Upper lobe of left lung (tissue), 6 donors: ENCODE measurements around the gene ZNF609. TPM values are rescaled to one million over a fixed set of nuclear protein-coding genes. Genes with fewer than 3 reads are reported as not detected.

ENCODE experiments used
- ATAC-seq, 2 donors: fragments of 200-7000 bp; cut with Tn5 transposase; one replicate each; pipeline ENCODE4 v1.9.1; 2022; ENCODE audit warnings: mild to moderate bottlenecking in 2 of 2, moderate library complexity in 2 of 2; ENCODE audit not compliant: low FRiP score in 2 of 2
- DNase-seq, 2 donors: peaks; one replicate each; pipeline ENCODE4 v3.0.0-alpha.2; 2019 to 2020
- H3K27ac ChIP-seq, 4 donors: fragments of 200-600 bp; sonication (generic); one replicate each; pipeline ENCODE4 v1.5.1; 2016 to 2019
- H3K27me3 ChIP-seq, 4 donors: fragments of 200-600 bp; sonication (generic); one replicate each; pipeline ENCODE4 v1.5.1; 2017 to 2019
- H3K36me3 ChIP-seq, 4 donors: fragments of 200-600 bp; sonication (generic); one replicate each; pipeline ENCODE4 v1.5.1; 2016 to 2019
- H3K4me1 ChIP-seq, 4 donors: fragments of 200-600 bp; sonication (generic); one replicate each; pipeline ENCODE4 v1.5.1; 2018 to 2019
- H3K4me3 ChIP-seq, 4 donors: fragments of 200-600 bp; sonication (generic); one replicate each; pipeline ENCODE4 v1.5.1; 2017 to 2019; ENCODE audit warnings: mild to moderate bottlenecking in 2 of 4, moderate library complexity in 1 of 4
- H3K9me3 ChIP-seq, 4 donors: fragments of 200-600 bp; sonication (generic); one replicate each; pipeline ENCODE4 v1.5.1; 2018 to 2019
- CTCF ChIP-seq, 6 experiments: fragments of 450-650 bp in 4 of 6; fragments of 200-600 bp in 2 of 6; sonication (generic) in 2 of 6; IDR thresholded peaks; one replicate each; pipeline ENCODE4 v1.5.1; 2016 to 2019; ENCODE audit warnings: antibody characterized with exemption in 6 of 6
- EP300 ChIP-seq, 4 donors: sonication (generic); formaldehyde crosslinking; IDR thresholded peaks; one replicate each; pipeline ENCODE4 v1.5.1; 2017; ENCODE audit warnings: antibody characterized with exemption in 4 of 4, control low read depth in 2 of 4
- POLR2A ChIP-seq, 4 donors: fragments of 450-650 bp; IDR thresholded peaks; one replicate each; pipeline ENCODE4 v1.5.1; 2016 to 2017; ENCODE audit warnings: antibody characterized with exemption in 4 of 4, mild to moderate bottlenecking in 2 of 4
- POLR2AphosphoS5 ChIP-seq, 2 donors: sonication (generic); formaldehyde crosslinking; IDR thresholded peaks; one replicate each; pipeline ENCODE4 v1.5.1; 2017; ENCODE audit warnings: antibody characterized with exemption in 2 of 2
- WGBS, 2 donors: methylation state at CpG; one replicate each; pipeline ENCODE4 v1.1.5; 2017 to 2018; 5-methylcytosine and 5-hydroxymethylcytosine counted together
- total RNA-seq, 6 donors: library from RNA; depleted of rRNA in 4 of 6; stranded (reverse); fragments of >200 nt in 4 of 6; gene quantifications; one replicate each; pipeline versions ENCODE4 v1.1.0 to v1.2.1, GENCODE V29; 2016 to 2021
- donor health status: DM: no; HTN: no; CAD: no; lungs with moderate emphysema.
- donor health status: DM: no; HTN: yes; CAD: no; lungs with severe emphysema.

ZNF609 gene, protein sequence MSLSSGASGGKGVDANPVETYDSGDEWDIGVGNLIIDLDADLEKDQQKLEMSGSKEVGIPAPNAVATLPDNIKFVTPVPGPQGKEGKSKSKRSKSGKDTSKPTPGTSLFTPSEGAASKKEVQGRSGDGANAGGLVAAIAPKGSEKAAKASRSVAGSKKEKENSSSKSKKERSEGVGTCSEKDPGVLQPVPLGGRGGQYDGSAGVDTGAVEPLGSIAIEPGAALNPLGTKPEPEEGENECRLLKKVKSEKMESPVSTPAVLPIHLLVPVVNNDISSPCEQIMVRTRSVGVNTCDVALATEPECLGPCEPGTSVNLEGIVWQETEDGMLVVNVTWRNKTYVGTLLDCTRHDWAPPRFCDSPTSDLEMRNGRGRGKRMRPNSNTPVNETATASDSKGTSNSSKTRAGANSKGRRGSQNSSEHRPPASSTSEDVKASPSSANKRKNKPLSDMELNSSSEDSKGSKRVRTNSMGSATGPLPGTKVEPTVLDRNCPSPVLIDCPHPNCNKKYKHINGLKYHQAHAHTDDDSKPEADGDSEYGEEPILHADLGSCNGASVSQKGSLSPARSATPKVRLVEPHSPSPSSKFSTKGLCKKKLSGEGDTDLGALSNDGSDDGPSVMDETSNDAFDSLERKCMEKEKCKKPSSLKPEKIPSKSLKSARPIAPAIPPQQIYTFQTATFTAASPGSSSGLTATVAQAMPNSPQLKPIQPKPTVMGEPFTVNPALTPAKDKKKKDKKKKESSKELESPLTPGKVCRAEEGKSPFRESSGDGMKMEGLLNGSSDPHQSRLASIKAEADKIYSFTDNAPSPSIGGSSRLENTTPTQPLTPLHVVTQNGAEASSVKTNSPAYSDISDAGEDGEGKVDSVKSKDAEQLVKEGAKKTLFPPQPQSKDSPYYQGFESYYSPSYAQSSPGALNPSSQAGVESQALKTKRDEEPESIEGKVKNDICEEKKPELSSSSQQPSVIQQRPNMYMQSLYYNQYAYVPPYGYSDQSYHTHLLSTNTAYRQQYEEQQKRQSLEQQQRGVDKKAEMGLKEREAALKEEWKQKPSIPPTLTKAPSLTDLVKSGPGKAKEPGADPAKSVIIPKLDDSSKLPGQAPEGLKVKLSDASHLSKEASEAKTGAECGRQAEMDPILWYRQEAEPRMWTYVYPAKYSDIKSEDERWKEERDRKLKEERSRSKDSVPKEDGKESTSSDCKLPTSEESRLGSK (N-terminal part only)
- total RNA-seq, result 10 to 100 TPM; 30.4 to 65.0 (median 44.5) TPM

GRCh38 chr15:64460206-64460723 lies at the start of gene ZNF609:
ZNF609 (plus strand) TSS chr15:64460578; CDS start chr15:64499420, 38,842 bp downstream.
- Histone ChIP-seq H3K4me1 (peaks cover 47 to 67% (median 54%) of the 10 kb centered on the region in 4 donors), H3K27ac (peak within 1 kb of the TSS; percentile 89 to 99 (median 92)), H3K9me3 (no peaks in the 10 kb centered on the region), H3K36me3 (peaks cover 0 to 4% (median 0%) of the 10 kb centered on the region in 4 donors), H3K27me3 (no peaks in the 10 kb centered on the region), H3K4me3 (peak within 1 kb of the TSS; percentile 81 to 95 (median 85))
- peak in 1 of 4 donors; percentile 68 for TF ChIP-seq EP300 (IDR thresholded peaks at IDR 0.05)
- peak in 1 of 6 experiments; percentile 27 for TF ChIP-seq CTCF (IDR thresholded peaks at IDR 0.05)
- peak in 1 of 4 donors; percentile 68 for TF ChIP-seq POLR2A (IDR thresholded peaks at IDR 0.05)
- peak; percentile 49 to 88 for TF ChIP-seq POLR2AphosphoS5 (IDR thresholded peaks at IDR 0.05)
- ATAC-seq (peak; percentile 95), DNase-seq (peak; percentile 94 to 98)
- WGBS, 2 donors, result 0 to 4% methylated on average over 7 to 12 of the region's 45 CpGs

DNA sequence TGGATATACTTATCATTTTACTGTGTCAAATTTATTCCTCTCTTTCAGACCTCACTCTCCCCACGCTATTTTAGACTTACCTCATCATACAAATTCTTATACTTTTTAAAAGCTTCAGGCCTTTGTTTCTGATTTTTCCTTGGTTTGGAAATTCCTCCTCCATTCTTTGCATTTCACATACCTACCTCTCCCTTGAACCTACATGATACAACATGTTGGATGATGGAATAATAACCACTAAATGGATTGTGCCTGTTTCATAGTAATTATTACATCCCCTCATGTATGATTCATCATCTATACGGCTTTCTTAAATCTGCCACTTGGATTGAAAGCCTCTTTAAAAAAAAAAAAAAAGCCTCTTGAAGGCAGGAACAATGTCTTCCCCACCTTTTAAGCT lies 48.2 kb upstream of the ZNF609 start:
- H3K9me3 ChIP-seq, result no peaks in the 10 kb centered on the region
- peaks cover 2 to 91% (median 54%) of the 10 kb centered on the region in 4 donors for H3K36me3 ChIP-seq
- no peak for TF ChIP-seq CTCF (IDR thresholded peaks at IDR 0.05)
- TF ChIP-seq POLR2A (IDR thresholded peaks at IDR 0.05), result no peak
- TF ChIP-seq POLR2AphosphoS5 (IDR thresholded peaks at IDR 0.05), result no peak
- no peak for TF ChIP-seq EP300 (IDR thresholded peaks at IDR 0.05)
- no peak for ATAC-seq
- no peak overlapping the region for H3K4me3 ChIP-seq
- no peak overlapping the region for H3K27ac ChIP-seq
- WGBS, 2 donors, result 94 to 95% methylated on average over 2 of the region's 2 CpGs
- DNase-seq, result no peak
- H3K4me1 ChIP-seq, result no peaks in the 10 kb centered on the region
- no peaks in the 10 kb centered on the region for H3K27me3 ChIP-seq

GRCh38 chr15:64422697-64423096 lies 37.7 kb upstream of the ZNF609 start:
- Histone ChIP-seq H3K36me3 (peaks cover 9 to 88% (median 48%) of the 10 kb centered on the region in 4 donors), H3K4me3 (no peak overlapping the region), H3K27me3 (no peaks in the 10 kb centered on the region), H3K4me1 (no peaks in the 10 kb centered on the region), H3K9me3 (no peaks in the 10 kb centered on the region), H3K27ac (no peak overlapping the region)
- 93 to 95% methylated on average over 2 of the region's 2 CpGs for WGBS, 2 donors
- DNase-seq, result no peak
- no peak for ATAC-seq
- TF ChIP-seq EP300 (IDR thresholded peaks at IDR 0.05), result no peak
- no peak for TF ChIP-seq POLR2AphosphoS5 (IDR thresholded peaks at IDR 0.05)
- TF ChIP-seq CTCF (IDR thresholded peaks at IDR 0.05), result no peak
- no peak for TF ChIP-seq POLR2A (IDR thresholded peaks at IDR 0.05)

DNA sequence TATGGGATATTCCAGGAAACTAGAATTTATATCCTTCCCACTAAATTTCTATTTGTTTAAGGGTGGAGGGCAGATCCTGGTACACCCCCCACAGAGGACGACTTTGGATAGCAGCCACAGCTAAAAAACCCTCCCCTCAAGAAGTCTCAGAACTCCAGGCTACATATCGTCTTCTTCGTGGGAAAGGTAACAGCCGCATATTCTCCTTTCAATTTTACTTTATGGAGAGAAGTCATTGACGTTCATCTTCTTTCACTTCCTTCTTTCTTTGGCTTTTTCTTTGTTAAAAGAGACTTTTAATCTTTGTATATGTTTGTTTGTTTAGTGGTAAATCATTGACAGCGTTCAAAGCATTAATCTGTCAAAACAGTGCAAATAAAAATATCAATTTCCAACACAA lies 36.4 kb upstream of the ZNF609 start:
- Histone ChIP-seq H3K36me3 (peaks cover 9 to 82% (median 45%) of the 10 kb centered on the region in 4 donors), H3K4me3 (no peak overlapping the region), H3K27ac (no peak overlapping the region), H3K9me3 (no peaks in the 10 kb centered on the region), H3K27me3 (no peaks in the 10 kb centered on the region), H3K4me1 (no peaks in the 10 kb centered on the region)
- DNase-seq (no peak), ATAC-seq (no peak)
- TF ChIP-seq CTCF (IDR thresholded peaks at IDR 0.05), result no peak
- TF ChIP-seq POLR2AphosphoS5 (IDR thresholded peaks at IDR 0.05), result no peak
- no peak for TF ChIP-seq POLR2A (IDR thresholded peaks at IDR 0.05)
- TF ChIP-seq EP300 (IDR thresholded peaks at IDR 0.05), result no peak
- 80% methylated on average over 6 of the region's 6 CpGs for WGBS, 2 donors
